ENCODE results near the gene ASPSCR1. TPM values are rescaled to one million over a fixed set of nuclear protein-coding genes. Genes with fewer than 3 reads are reported as not detected.
A peak's percentile ranks its signal among the peaks of the same experiment; 100 is the strongest.

The ASPSCR1 gene
- total and polyA plus RNA-seq, 2 of the 13 experiments (the other 11 are each of a cell fraction or from before 2014, with no cell fraction given): 274 to 314 TPM

GRCh38 chr17:81996757-81997441 lies 19.5 kb downstream of the ASPSCR1 start (continued):
- no peak for TF ChIP-seq TBP (CRISPR knock-in tag; IDR thresholded peaks at IDR 0.05)
- no peak for TF ChIP-seq TCF7L2 (IDR thresholded peaks at IDR 0.05; ENCODE audit: low read depth, low read length)
- TF ChIP-seq MED1 (CRISPR knock-in tag; IDR thresholded peaks at IDR 0.05): no peak; the same call in 1 of the 2 replicates
- no peak for TF ChIP-seq HNF4G (IDR thresholded peaks at IDR 0.05; ENCODE audit: borderline replicate concordance, low read depth, low read length)
- no peak for TF ChIP-seq HNF4G (CRISPR knock-in tag; IDR thresholded peaks at IDR 0.05; ENCODE audit: borderline replicate concordance, low read depth)
- TF ChIP-seq ZNF496 (CRISPR knock-in tag; IDR thresholded peaks at IDR 0.05; ENCODE audit: insufficient replicate concordance): no peak
- 0 out of 2 replicates have a peak, but pooled peaks have one; percentile 36 for TF ChIP-seq ZC3H13 (CRISPR knock-in tag; IDR thresholded peaks at IDR 0.05)
- TF ChIP-seq DPF2 (CRISPR knock-in tag; IDR thresholded peaks at IDR 0.05; ENCODE audit: borderline replicate concordance, low read depth): no peak
- TF ChIP-seq SMYD3 (CRISPR knock-in tag; IDR thresholded peaks at IDR 0.05): no peak
- 0 out of 2 replicates have a peak, but pooled peaks have one; percentile 47 for TF ChIP-seq PRMT3 (CRISPR knock-in tag; IDR thresholded peaks at IDR 0.05; ENCODE audit: borderline replicate concordance, low read depth)
- TF ChIP-seq SALL1 (CRISPR knock-in tag; IDR thresholded peaks at IDR 0.05): 0 out of 2 replicates have a peak, but pooled peaks have one; percentile 17
- no peak for TF ChIP-seq ZBTB34 (CRISPR knock-in tag; IDR thresholded peaks at IDR 0.05)
- TF ChIP-seq JUND (CRISPR knock-in tag; IDR thresholded peaks at IDR 0.05): no peak
- TF ChIP-seq ZNF296 (CRISPR knock-in tag; conservative IDR thresholded peaks at IDR 0.05): no peak
- TF ChIP-seq, protein P1, sequence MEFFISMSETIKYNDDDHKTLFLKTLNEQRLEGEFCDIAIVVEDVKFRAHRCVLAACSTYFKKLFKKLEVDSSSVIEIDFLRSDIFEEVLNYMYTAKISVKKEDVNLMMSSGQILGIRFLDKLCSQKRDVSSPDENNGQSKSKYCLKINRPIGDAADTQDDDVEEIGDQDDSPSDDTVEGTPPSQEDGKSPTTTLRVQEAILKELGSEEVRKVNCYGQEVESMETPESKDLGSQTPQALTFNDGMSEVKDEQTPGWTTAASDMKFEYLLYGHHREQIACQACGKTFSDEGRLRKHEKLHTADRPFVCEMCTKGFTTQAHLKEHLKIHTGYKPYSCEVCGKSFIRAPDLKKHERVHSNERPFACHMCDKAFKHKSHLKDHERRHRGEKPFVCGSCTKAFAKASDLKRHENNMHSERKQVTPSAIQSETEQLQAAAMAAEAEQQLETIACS (CRISPR knock-in tag; IDR thresholded peaks at IDR 0.05): no peak
- no peak for TF ChIP-seq ZNF432 (CRISPR knock-in tag; IDR thresholded peaks at IDR 0.05; ENCODE audit: borderline replicate concordance)
- no peak for TF ChIP-seq IRF1 (CRISPR knock-in tag; IDR thresholded peaks at IDR 0.05; ENCODE audit: low read depth)
- no peak for TF ChIP-seq ZSCAN30 (CRISPR knock-in tag; IDR thresholded peaks at IDR 0.05)
- TF ChIP-seq ZNF619 (CRISPR knock-in tag; IDR thresholded peaks at IDR 0.05): 0 out of 2 replicates have a peak, but pooled peaks have one; percentile 37
- TF ChIP-seq ZNF589 (CRISPR knock-in tag; conservative IDR thresholded peaks at IDR 0.05): no peak
- peak; percentile 24 for TF ChIP-seq RXRA (CRISPR knock-in tag; IDR thresholded peaks at IDR 0.05)
- TF ChIP-seq RAD51 (IDR thresholded peaks at IDR 0.05; ENCODE audit: borderline replicate concordance): no peak
- no peak for TF ChIP-seq SMAD3 (CRISPR knock-in tag; IDR thresholded peaks at IDR 0.05)
- TF ChIP-seq TOPORS (CRISPR knock-in tag; IDR thresholded peaks at IDR 0.05): no peak
- no peak for TF ChIP-seq CEBPB (IDR thresholded peaks at IDR 0.05; ENCODE audit: borderline replicate concordance, low read depth, low read length)
- TF ChIP-seq NR2F2 (IDR thresholded peaks at IDR 0.05; ENCODE audit: borderline replicate concordance, low read depth): no peak
- TF ChIP-seq ZNF530 (CRISPR knock-in tag; IDR thresholded peaks at IDR 0.05; ENCODE audit: low read depth): no peak
- no peak for TF ChIP-seq HOXA3 (CRISPR knock-in tag; IDR thresholded peaks at IDR 0.05)
- no peak for TF ChIP-seq HES4 (CRISPR knock-in tag; IDR thresholded peaks at IDR 0.05; ENCODE audit: borderline replicate concordance)
